Omental fat pad (tissue), 4 donors: ENCODE data around the gene TGFBRAP1. TPM values are rescaled to one million over a fixed set of nuclear protein-coding genes. Genes with fewer than 3 reads are reported as not detected.
"Not testable (repeated sequence)": the region's sequence is repeated elsewhere in the genome, so short reads cannot be mapped to it uniquely, and the experiment has no call there.

ENCODE experiments used
- ATAC-seq: fragments of 150-250 bp; one replicate; pipeline ENCODE4 v1.9.1; 2016; ENCODE audit warnings: mild to moderate bottlenecking, moderate library complexity; ENCODE audit not compliant: low FRiP score
- DNase-seq: peaks from one replicate; pipeline ENCODE4 v3.0.0-alpha.2; 2019; ENCODE audit warnings: low spot score
- CTCF ChIP-seq, 3 donors: fragments of 450-650 bp; IDR thresholded peaks; one replicate each; pipeline ENCODE4 v1.5.1; 2016 to 2017; ENCODE audit warnings: antibody characterized with exemption in 3 of 3, mild to moderate bottlenecking in 3 of 3, moderate library complexity in 2 of 3
- total RNA-seq, 4 donors: library from RNA; depleted of rRNA; stranded (reverse); fragments of >200 nt; gene quantifications; one replicate each; pipeline ENCODE4 v1.1.0, GENCODE V29; 2016

The TGFBRAP1 gene
- total RNA-seq, 4 donors from 2014 or later: 20.6 to 29.2 (median 25.7) TPM

GRCh38 chr2:105261061-105261460 lies 68.5 kb downstream of the TGFBRAP1 start:
- peak; percentile 96 for ATAC-seq
- no peak for TF ChIP-seq CTCF (IDR thresholded peaks at IDR 0.05)
- no peak for DNase-seq

DNA sequence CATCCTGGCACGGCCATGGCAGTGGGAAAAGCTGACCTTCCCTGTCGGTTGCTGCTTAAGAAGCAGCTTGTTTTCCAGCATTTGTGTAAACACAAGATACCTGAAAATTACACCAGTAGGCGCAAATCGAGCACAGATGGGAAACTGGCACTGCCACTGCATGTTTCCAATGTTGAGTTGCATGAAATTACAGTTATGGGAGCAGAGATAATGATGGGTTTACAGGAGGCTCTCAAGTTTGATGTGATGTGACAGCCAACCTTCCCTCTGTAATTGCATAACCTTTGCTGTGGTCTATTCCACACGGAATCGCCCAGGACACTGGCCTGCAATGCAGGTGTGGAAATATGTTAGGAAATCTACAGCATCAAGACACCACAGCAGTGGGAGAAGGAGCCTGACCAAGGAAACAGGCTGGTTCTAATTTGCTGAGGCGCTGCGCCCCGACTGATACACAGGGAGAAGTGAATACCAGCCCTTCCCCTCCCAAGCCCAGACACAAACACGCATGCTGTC lies 70.6 kb downstream of the TGFBRAP1 start:
- no peak for TF ChIP-seq CTCF (IDR thresholded peaks at IDR 0.05)
- DNase-seq (no peak), ATAC-seq (no peak)

DNA sequence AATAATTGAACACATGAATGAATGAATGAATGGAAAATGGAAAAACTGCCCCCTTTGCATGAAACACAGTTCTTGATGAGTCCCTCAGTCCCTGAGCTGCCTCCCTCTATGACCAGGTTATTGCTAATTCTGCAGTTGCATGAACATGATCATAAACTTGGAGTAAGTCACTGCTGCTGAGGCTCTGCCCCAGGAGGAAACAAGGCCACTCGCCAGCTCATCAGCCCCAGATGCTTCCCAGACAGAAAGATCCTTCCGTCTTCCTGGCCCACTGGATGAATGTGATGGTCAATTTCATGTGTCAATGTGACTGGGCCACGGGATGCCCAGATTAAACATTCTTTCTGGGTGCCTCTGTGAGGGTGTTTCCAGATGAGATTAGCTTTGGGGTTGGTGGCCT lies 71.6 kb downstream of the TGFBRAP1 start:
- TF ChIP-seq CTCF (IDR thresholded peaks at IDR 0.05): no peak
- no peak for DNase-seq
- no peak for ATAC-seq

DNA sequence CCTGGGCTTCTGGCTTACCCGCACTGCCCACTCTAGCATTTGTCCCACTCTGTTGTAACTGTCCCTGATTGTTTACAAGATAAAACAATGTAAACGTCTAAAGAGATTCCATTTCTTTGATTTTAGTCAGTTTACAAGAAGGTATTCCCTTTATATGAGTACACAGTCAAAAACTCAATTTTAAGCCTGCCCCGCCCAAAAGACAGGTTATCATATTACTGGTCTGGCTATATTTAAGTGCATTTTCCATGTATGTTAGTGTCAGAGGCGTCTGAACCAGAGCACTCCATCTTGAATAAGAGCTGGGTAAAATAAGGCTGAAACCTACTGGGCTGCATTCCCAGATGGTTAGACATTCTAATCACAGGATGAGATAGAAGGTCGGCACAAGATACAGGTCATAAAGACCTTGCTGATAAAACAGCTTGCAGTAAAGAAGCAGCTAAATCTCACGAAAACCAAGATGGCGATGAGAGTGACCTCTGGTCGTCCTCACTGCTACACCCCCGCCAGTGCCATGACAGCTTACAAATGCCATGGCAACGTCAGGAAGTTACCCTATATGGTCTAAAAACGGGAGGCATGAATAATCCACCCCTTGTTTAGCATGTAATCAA lies 73.0 kb downstream of the TGFBRAP1 start:
- no peak for ATAC-seq
- no peak for TF ChIP-seq CTCF (IDR thresholded peaks at IDR 0.05)
- no peak for DNase-seq

DNA sequence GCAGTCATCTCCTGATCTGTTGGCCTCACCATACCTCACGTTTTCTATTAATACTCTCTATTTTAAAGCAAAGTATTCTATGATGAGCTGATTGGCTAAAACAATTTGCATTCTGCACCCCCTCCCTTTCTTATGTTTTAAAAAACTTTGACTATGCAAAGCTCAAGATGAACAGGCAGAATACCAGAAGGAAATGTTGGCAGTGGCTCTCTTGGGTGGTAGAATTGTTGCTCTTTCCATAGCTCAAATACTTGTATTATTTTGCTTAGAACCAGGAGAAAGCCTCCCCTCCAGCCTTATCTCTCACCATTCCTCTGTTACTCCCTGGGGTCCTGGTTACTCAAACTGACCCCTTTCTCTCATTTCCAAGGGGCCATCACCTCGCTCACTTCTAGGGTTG lies 73.6 kb downstream of the TGFBRAP1 start:
- DNase-seq (no peak), ATAC-seq (no peak)
- no peak for TF ChIP-seq CTCF (IDR thresholded peaks at IDR 0.05)

DNA sequence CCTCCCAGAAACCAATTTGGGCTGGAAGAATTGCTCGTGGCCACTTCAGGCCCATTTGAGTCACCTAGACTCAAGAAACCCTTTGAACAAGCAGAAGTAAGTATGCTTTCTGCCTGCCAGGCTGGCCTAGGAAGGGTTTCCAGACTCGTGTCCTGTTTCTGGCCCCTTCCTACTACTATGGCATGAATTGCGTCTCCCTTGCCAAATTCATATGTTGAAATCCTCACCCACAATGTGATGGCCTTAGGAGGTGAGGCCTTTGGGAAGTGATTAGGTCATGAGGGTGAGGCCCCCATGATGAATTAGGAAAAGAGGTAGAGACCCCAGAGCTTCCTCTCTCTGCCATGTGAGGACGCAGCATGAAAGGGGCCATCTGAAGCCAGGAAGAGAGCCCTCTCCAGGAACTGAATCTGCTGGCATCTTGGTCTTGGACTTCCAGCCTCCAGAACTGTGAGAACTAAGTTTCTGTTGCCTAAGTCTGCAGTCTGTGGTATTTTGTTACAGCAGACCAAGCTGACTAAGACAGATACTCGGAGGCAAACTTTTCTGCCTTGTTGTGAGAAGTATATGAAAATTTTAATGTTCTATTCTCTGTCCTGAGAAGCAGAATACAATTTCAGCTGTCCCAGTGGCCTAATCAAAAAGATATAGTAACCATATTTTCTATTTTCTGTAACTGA lies 74.9 kb downstream of the TGFBRAP1 start:
- ATAC-seq (no peak), DNase-seq (no peak)
- TF ChIP-seq CTCF (IDR thresholded peaks at IDR 0.05): no peak

GRCh38 chr2:105252271-105252670 lies 77.3 kb downstream of the TGFBRAP1 start:
- ATAC-seq (no peak), DNase-seq (no peak)
- TF ChIP-seq CTCF (IDR thresholded peaks at IDR 0.05): no peak

DNA sequence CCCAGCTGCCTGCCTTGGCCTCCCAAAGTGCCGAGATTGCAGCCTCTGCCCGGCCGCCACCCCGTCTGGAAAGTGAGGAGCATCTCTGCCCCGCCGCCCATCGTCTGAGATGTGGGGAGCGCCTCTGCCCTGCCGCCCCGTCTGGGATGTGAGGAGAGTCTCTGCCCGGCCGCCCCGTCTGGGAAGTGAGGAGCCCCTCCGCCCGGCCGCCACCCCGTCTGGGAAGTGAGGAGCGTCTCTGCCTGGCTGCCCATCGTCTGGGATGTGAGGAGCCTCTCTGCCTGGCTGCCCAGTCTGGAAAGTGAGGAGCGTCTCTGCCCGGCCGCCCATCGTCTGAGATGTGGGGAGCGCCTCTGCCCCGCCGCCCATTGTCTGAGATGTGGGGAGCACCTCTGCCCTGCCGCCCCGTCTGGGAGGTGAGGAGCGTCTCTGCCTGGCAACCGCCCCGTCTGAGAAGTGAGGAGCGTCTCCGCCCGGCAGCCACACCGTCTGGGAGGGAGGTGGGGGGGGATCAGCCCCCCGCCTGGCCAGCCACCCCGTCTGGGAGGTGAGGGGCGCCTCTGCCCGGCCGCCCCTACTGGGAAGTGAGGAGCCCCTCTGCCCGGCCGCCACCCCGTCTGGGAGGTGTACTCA lies 78.4 kb downstream of the TGFBRAP1 start:
- not testable (repeated sequence) for ATAC-seq, DNase-seq
